ENCODE data around the gene XRCC4.

The XRCC4 gene

GRCh38 chr5:83322273-83322924 is 245.1 kb downstream of the XRCC4 start:
- no peaks in the 10 kb centered on the region for H3K36me3 ChIP-seq (ENCODE audit: control insufficient read depth in 1 of 2, insufficient read depth in 2 of 2, low read length in 2 of 2)
- H3K27me3 ChIP-seq (ENCODE audit: control insufficient read depth in 1 of 2, insufficient read depth in 2 of 2, low read length in 2 of 2) = no peaks in the 10 kb centered on the region
- no peaks in the 10 kb centered on the region for H3K9me3 ChIP-seq (ENCODE audit: control insufficient read depth in 1 of 2, low read length in 2 of 2)
- H3K9ac ChIP-seq (ENCODE audit: low read depth in 1 of 2, low read length in 2 of 2) = no peak overlapping the region
- no peak overlapping the region for H3K27ac ChIP-seq (ENCODE audit: low read depth, low read length)
- H3K4me1 ChIP-seq (ENCODE audit: control insufficient read depth in 1 of 2, insufficient read depth in 2 of 2, low read length in 2 of 2) = no peaks in the 10 kb centered on the region
- H3K4me3 ChIP-seq (ENCODE audit: low read depth in 1 of 2, low read length in 2 of 2) = no peak overlapping the region

DNA sequence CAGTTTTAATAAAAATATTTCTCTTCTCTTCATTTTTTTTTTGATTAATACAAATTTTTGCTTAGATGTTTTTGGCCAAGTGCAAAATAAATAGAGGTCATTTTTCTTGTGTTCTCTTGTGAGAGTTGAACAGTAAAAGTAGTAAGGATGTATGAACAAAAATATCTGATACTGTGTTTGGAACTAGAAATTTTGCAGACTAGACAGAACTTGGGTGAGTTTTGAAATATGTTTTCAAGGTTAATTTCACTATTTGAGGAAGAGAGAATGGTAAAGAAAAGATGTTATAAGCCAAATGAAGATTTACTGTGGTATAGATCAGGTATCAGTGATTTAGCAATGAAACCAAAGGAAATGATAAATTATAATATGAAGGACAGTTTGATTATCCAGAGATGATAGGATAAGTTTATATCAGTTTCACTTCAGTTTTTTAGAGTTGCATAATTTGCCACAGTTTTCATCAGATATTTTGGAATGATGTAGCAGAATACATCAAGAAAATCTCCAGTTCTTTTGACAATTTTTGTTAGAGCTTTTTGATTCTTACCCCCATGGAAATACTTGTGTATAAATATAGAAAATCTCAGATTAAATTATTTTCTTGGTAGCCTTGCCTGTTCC is 246.3 kb downstream of the XRCC4 start:
- H3K4me1 ChIP-seq (ENCODE audit: control insufficient read depth in 1 of 2, insufficient read depth in 2 of 2, low read length in 2 of 2) = no peaks in the 10 kb centered on the region
- H3K36me3 ChIP-seq (ENCODE audit: control insufficient read depth in 1 of 2, insufficient read depth in 2 of 2, low read length in 2 of 2) = no peaks in the 10 kb centered on the region
- H3K4me3 ChIP-seq (ENCODE audit: low read depth in 1 of 2, low read length in 2 of 2) = no peak overlapping the region
- no peak overlapping the region for H3K27ac ChIP-seq (ENCODE audit: low read depth, low read length)
- H3K9me3 ChIP-seq (ENCODE audit: control insufficient read depth in 1 of 2, low read length in 2 of 2) = no peaks in the 10 kb centered on the region
- H3K9ac ChIP-seq (ENCODE audit: low read depth in 1 of 2, low read length in 2 of 2) = no peak overlapping the region
- no peaks in the 10 kb centered on the region for H3K27me3 ChIP-seq (ENCODE audit: control insufficient read depth in 1 of 2, insufficient read depth in 2 of 2, low read length in 2 of 2)

- H3K4me1 ChIP-seq (ENCODE audit: control insufficient read depth in 1 of 2, insufficient read depth in 2 of 2, low read length in 2 of 2) = no peaks in the 10 kb centered on the region
- H3K36me3 ChIP-seq (ENCODE audit: control insufficient read depth in 1 of 2, insufficient read depth in 2 of 2, low read length in 2 of 2) = no peaks in the 10 kb centered on the region
- H3K27ac ChIP-seq (ENCODE audit: low read depth, low read length) = no peak overlapping the region
- no peaks in the 10 kb centered on the region for H3K27me3 ChIP-seq (ENCODE audit: control insufficient read depth in 1 of 2, insufficient read depth in 2 of 2, low read length in 2 of 2)
- no peak overlapping the region for H3K9ac ChIP-seq (ENCODE audit: low read depth in 1 of 2, low read length in 2 of 2)
- H3K4me3 ChIP-seq (ENCODE audit: low read depth in 1 of 2, low read length in 2 of 2) = no peak overlapping the region
- no peaks in the 10 kb centered on the region for H3K9me3 ChIP-seq (ENCODE audit: control insufficient read depth in 1 of 2, low read length in 2 of 2)
These were observed 254.5 kb downstream of the XRCC4 start for GRCh38 chr5:83331842-83332241.

DNA sequence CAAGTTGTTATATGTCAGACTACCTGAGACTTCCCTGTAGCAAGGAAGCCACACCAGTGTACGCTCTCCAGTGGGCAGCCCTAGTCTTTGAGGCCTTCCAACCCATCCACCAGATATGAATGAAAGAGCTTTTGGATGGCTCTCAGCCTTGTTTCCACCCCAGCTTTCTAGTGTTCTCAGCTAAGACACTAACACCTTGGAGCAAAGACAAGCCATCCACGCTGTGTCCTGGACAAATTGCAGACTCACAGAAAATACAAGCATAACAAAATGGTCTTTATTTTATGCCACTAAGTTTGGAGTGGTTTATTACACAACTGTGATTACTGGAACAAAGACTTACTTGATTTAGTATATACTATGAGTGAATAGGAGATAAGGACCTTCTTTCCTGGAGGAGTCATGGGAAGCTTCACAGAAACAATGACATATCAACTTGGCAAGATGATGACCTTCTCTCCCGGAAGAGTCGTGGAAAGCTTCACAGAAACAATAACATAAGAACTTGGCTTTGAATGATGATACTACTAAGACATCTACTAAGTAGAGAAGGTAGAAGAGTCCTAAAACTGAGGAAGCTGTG is 260.2 kb downstream of the XRCC4 start:
- H3K27ac ChIP-seq (ENCODE audit: low read depth, low read length) = no peak overlapping the region
- H3K9me3 ChIP-seq (ENCODE audit: control insufficient read depth in 1 of 2, low read length in 2 of 2) = no peaks in the 10 kb centered on the region
- H3K4me3 ChIP-seq (ENCODE audit: low read depth in 1 of 2, low read length in 2 of 2) = no peak overlapping the region
- no peaks in the 10 kb centered on the region for H3K27me3 ChIP-seq (ENCODE audit: control insufficient read depth in 1 of 2, insufficient read depth in 2 of 2, low read length in 2 of 2)
- H3K36me3 ChIP-seq (ENCODE audit: control insufficient read depth in 1 of 2, insufficient read depth in 2 of 2, low read length in 2 of 2) = no peaks in the 10 kb centered on the region
- no peaks in the 10 kb centered on the region for H3K4me1 ChIP-seq (ENCODE audit: control insufficient read depth in 1 of 2, insufficient read depth in 2 of 2, low read length in 2 of 2)
- no peak overlapping the region for H3K9ac ChIP-seq (ENCODE audit: low read depth in 1 of 2, low read length in 2 of 2)

GRCh38 chr5:83340511-83340918 is 263.2 kb downstream of the XRCC4 start:
- Histone ChIP-seq H3K9ac (ENCODE audit: low read depth in 1 of 2, low read length in 2 of 2) (no peak overlapping the region), H3K36me3 (ENCODE audit: control insufficient read depth in 1 of 2, insufficient read depth in 2 of 2, low read length in 2 of 2) (no peaks in the 10 kb centered on the region), H3K27ac (ENCODE audit: low read depth, low read length) (no peak overlapping the region), H3K4me1 (ENCODE audit: control insufficient read depth in 1 of 2, insufficient read depth in 2 of 2, low read length in 2 of 2) (no peaks in the 10 kb centered on the region), H3K4me3 (ENCODE audit: low read depth in 1 of 2, low read length in 2 of 2) (no peak overlapping the region), H3K27me3 (ENCODE audit: control insufficient read depth in 1 of 2, insufficient read depth in 2 of 2, low read length in 2 of 2) (no peaks in the 10 kb centered on the region), H3K9me3 (ENCODE audit: control insufficient read depth in 1 of 2, low read length in 2 of 2) (no peaks in the 10 kb centered on the region)

GRCh38 chr5:83341815-83342334 is 264.5 kb downstream of the XRCC4 start:
- H3K9ac ChIP-seq (ENCODE audit: low read depth in 1 of 2, low read length in 2 of 2) = no peak overlapping the region
- no peak overlapping the region for H3K4me3 ChIP-seq (ENCODE audit: low read depth in 1 of 2, low read length in 2 of 2)
- H3K4me1 ChIP-seq (ENCODE audit: control insufficient read depth in 1 of 2, insufficient read depth in 2 of 2, low read length in 2 of 2) = no peaks in the 10 kb centered on the region
- H3K27ac ChIP-seq (ENCODE audit: low read depth, low read length) = no peak overlapping the region
- H3K36me3 ChIP-seq (ENCODE audit: control insufficient read depth in 1 of 2, insufficient read depth in 2 of 2, low read length in 2 of 2) = no peaks in the 10 kb centered on the region
- no peaks in the 10 kb centered on the region for H3K9me3 ChIP-seq (ENCODE audit: control insufficient read depth in 1 of 2, low read length in 2 of 2)
- H3K27me3 ChIP-seq (ENCODE audit: control insufficient read depth in 1 of 2, insufficient read depth in 2 of 2, low read length in 2 of 2) = no peaks in the 10 kb centered on the region

DNA sequence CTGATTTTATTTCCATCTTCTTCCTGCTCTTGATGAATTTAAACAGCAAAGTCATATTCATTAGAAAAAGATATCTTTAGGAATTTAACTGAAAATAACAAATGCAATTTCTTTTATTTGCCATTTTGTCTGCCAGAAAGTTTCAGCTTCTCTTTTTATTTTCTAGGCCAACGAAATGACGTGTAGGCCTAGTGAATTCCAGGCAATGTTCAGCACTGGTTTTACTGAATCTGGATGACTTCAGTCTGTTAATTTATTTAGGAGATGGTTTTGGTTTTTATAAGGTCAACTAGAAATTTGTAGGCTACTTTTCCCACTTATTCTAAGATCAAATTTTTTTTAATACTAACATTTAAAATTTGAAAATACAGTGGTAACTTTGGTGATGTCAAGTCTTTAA is 265.1 kb downstream of the XRCC4 start:
- Histone ChIP-seq H3K4me1 (ENCODE audit: control insufficient read depth in 1 of 2, insufficient read depth in 2 of 2, low read length in 2 of 2) (no peaks in the 10 kb centered on the region), H3K27ac (ENCODE audit: low read depth, low read length) (no peak overlapping the region), H3K9ac (ENCODE audit: low read depth in 1 of 2, low read length in 2 of 2) (no peak overlapping the region), H3K9me3 (ENCODE audit: control insufficient read depth in 1 of 2, low read length in 2 of 2) (peaks cover 0 to 4% of the 10 kb centered on the region in 2 donors), H3K36me3 (ENCODE audit: control insufficient read depth in 1 of 2, insufficient read depth in 2 of 2, low read length in 2 of 2) (no peaks in the 10 kb centered on the region), H3K4me3 (ENCODE audit: low read depth in 1 of 2, low read length in 2 of 2) (no peak overlapping the region), H3K27me3 (ENCODE audit: control insufficient read depth in 1 of 2, insufficient read depth in 2 of 2, low read length in 2 of 2) (no peaks in the 10 kb centered on the region)

- H3K9me3 ChIP-seq (ENCODE audit: control insufficient read depth in 1 of 2, low read length in 2 of 2) = peaks cover 5 to 11% of the 10 kb centered on the region in 2 donors
- H3K36me3 ChIP-seq (ENCODE audit: control insufficient read depth in 1 of 2, insufficient read depth in 2 of 2, low read length in 2 of 2) = no peaks in the 10 kb centered on the region
- no peaks in the 10 kb centered on the region for H3K27me3 ChIP-seq (ENCODE audit: control insufficient read depth in 1 of 2, insufficient read depth in 2 of 2, low read length in 2 of 2)
- H3K9ac ChIP-seq (ENCODE audit: low read depth in 1 of 2, low read length in 2 of 2) = no peak overlapping the region
- H3K4me1 ChIP-seq (ENCODE audit: control insufficient read depth in 1 of 2, insufficient read depth in 2 of 2, low read length in 2 of 2) = no peaks in the 10 kb centered on the region
- H3K27ac ChIP-seq (ENCODE audit: low read depth, low read length) = no peak overlapping the region
- H3K4me3 ChIP-seq (ENCODE audit: low read depth in 1 of 2, low read length in 2 of 2) = no peak overlapping the region
These were observed 266.0 kb downstream of the XRCC4 start for GRCh38 chr5:83343299-83343698.

DNA sequence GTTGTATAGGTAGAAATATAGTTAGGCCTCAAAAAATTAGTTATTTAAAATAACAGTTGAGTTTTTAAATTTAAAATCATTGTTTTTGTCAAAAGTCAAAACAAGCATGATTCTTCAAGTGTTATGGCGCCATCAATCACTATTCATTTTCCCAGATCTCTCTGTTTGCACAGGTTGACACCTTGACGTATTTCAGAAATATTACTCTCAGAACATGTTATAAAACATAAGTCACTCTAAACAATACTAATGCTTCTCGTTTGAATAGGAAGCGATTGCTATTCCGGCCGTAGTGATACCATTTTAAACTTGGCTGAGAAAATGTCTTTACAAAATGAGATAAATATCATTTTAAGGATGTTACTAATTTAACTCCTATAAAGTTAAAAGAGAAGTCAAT is 268.1 kb downstream of the XRCC4 start:
- Histone ChIP-seq H3K36me3 (ENCODE audit: control insufficient read depth in 1 of 2, insufficient read depth in 2 of 2, low read length in 2 of 2) (no peaks in the 10 kb centered on the region), H3K27me3 (ENCODE audit: control insufficient read depth in 1 of 2, insufficient read depth in 2 of 2, low read length in 2 of 2) (no peaks in the 10 kb centered on the region), H3K27ac (ENCODE audit: low read depth, low read length) (no peak overlapping the region), H3K4me1 (ENCODE audit: control insufficient read depth in 1 of 2, insufficient read depth in 2 of 2, low read length in 2 of 2) (no peaks in the 10 kb centered on the region), H3K9me3 (ENCODE audit: control insufficient read depth in 1 of 2, low read length in 2 of 2) (peaks cover 14 to 32% of the 10 kb centered on the region in 2 donors), H3K9ac (ENCODE audit: low read depth in 1 of 2, low read length in 2 of 2) (no peak overlapping the region), H3K4me3 (ENCODE audit: low read depth in 1 of 2, low read length in 2 of 2) (no peak overlapping the region)

DNA sequence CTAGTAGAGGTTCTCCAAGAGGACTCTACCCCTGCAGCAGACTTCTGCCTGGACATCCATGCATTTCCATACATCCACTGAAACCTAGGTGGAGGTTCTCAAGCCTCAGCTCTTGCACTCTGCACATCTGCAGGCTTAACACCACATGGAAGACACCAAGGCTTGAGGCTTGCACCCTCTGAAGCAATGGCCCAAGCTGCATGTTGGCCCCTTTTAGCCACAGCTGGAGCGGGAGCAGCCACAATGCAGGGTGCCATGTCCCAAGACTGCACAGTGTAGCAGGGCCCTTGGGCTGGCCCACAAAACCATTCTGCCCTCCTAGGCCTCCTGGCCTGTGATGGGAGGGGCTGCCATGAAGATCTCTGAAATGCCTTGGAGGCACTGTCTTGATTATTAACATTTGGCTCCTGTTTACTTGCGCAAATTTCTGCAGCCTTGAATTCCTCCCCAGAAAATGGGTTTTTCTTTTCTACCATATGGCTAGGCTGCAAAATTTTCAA is 271.0 kb downstream of the XRCC4 start:
- Histone ChIP-seq H3K9ac (ENCODE audit: low read depth in 1 of 2, low read length in 2 of 2) (no peak overlapping the region), H3K4me3 (ENCODE audit: low read depth in 1 of 2, low read length in 2 of 2) (no peak overlapping the region), H3K9me3 (ENCODE audit: control insufficient read depth in 1 of 2, low read length in 2 of 2) (peaks cover 14 to 34% of the 10 kb centered on the region in 2 donors), H3K27me3 (ENCODE audit: control insufficient read depth in 1 of 2, insufficient read depth in 2 of 2, low read length in 2 of 2) (no peaks in the 10 kb centered on the region), H3K27ac (ENCODE audit: low read depth, low read length) (no peak overlapping the region), H3K36me3 (ENCODE audit: control insufficient read depth in 1 of 2, insufficient read depth in 2 of 2, low read length in 2 of 2) (no peaks in the 10 kb centered on the region), H3K4me1 (ENCODE audit: control insufficient read depth in 1 of 2, insufficient read depth in 2 of 2, low read length in 2 of 2) (no peaks in the 10 kb centered on the region)
